ENCODE results near the gene WWOX.

DNA sequence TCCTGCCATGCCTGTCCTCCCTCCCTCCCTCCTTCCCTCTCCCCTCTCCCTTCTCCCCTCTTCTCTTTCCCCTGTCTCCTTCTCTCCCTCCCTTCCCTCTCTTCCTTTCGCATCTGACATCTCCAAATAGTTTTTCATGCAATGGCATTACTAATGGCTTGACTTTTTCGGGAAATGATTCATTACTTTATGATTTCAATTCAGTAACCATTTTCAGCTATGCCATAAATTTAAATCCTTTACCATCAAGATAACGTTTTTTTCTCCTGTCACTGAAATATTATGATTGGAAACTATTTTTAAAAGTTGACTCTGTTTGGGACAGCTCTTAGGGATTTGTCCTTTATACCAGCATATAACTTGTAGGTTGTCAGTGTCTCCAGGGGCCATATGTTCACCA, 201.0 kb downstream of the WWOX start:
- TF ChIP-seq SIN3A (IDR thresholded peaks at IDR 0.05; ENCODE audit: borderline replicate concordance, insufficient read depth, low read length) (no peak), POLR2AphosphoS5 (IDR thresholded peaks at IDR 0.05; ENCODE audit: low read depth, low read length) (no peak), TAF1 (IDR thresholded peaks at IDR 0.05; ENCODE audit: borderline replicate concordance, insufficient read depth, low read length) (no peak)
